HG03565 (cell line): ENCODE data around the gene KRIT1.
"Not testable (repeated sequence)": the region's sequence is repeated elsewhere in the genome, so short reads cannot be mapped to it uniquely, and the experiment has no call there.

Source experiments
- ATAC-seq: cut with Tn5 transposase; IDR thresholded peaks from one replicate; pipeline ENCODE4 v1.9.1; 2021; ENCODE audit warnings: mild to moderate bottlenecking, moderate library complexity; ENCODE audit not compliant: unreplicated experiment

KRIT1 gene

DNA sequence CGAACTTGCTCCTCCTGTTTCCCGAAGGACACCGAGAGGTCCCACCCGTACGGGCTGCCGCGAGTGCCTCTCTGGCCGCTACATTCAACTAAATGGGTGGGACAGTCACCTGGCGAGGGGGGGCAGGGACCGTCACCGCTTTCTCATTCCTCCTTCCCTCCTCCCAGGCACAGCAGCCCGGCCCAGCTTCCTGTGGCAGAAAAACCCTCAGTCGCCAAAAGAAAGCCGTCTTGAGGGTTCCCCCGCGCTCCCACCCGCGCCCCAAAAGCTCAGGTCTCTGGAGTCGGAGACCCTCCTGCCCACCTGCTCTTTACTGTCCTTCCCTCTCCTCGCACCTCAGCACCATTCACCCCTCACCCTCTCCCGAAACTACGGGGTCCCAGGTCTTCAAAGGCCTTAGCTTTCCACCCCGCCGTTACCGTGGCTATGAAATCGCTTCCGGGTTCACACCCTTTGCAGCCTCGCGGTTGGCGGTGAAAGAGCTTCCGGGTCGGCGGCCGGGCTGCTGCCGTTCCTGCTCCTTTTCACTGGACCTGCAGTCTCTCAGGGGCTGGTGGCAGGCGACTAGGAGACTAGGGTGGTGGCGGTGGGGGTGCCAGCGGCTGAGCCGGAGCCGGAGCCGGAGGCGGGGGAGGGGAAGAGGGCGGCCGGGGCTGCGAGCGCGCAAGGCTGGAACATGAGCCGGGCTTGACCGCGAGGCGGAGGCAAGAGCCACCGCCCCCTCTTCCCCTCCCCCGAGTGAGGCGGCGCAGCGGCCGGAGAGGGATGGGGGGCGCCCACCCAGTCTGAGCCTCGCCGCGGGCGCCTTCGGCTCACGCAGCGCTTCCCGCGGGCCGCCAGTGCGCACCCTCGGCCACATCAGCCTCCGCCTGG, at the start of gene KRIT1, which contains the start of gene ANKIB1:
TSS of gene KRIT1 (minus strand) at position 428 of the 873 bp plus-strand sequence. CDS start 3,779 bp downstream, outside the sequence.
TSS of gene ANKIB1 (plus strand) at position 488 of the 873 bp plus-strand sequence. CDS start 49,005 bp downstream, outside the sequence.
- peak; percentile 50 for ATAC-seq

DNA sequence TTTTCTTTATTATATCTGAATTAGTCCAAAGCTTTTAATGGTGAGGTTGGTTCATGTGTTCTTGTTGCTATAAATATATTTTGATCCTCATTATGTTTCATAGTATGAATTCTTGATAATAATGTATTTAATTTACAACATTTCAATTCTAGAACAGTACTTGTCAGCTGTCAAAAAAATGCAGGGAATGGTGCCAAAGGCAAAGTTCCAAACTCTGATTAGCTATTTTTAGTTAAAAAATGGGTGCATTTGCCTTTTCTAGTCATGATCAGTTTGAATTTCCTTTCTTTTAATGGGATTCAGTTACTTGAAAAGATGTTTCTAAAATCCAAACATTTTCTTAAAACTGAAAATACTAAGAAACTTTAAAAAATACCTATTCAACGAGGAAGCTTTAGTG, 49.7 kb upstream of the KRIT1 start:
- ATAC-seq, result no peak

DNA sequence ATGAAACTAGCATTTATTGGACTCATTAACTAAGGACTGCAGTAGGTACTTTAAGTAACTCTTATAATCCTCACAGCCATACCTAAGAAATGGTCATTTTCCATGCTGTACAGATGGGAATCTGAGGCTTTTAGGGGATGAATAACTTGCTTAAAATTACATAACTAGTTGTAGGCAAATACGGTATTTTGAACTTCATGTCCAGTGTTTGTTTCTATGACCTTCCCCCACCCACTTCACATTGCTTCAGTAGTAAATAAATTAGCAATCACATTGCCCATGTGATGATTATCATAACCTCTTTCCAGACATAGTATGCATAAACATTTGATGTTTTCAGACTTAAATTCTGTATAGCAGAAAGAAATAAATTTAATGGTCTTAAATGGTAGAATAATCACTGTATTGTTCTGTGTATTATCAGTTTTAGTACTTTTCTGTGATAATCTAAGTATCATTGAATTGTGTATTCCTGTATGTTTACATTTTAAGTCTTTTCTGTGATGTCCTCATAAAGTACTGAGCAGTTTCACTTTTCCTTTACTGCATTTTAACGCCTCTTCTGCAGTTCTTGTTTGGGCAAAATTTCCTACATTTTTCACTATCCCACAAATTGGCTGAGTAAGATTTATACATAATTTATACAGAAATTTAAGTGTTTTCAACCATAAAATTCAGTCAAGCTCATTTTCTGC, 48.3 kb upstream of the KRIT1 start:
- no peak for ATAC-seq

DNA sequence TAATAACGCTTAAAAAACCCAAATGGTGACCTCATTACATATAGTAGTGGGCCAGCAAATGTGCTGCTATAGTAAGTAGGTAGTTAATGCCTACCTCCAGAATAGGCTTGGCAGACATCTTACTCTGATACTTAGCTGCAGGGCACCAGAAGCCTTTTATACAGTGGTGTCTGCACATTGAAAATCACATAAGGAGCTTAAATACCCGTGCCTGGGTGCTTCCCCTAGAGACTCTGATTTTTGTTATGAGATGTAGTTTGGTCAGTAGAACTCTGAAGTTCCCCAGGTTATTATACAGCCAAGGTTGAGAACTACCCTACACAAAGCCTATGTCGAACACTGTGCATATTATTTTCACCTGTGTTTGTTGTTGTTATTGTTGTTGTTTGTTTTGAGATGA, 47.3 kb upstream of the KRIT1 start:
- no peak for ATAC-seq

DNA sequence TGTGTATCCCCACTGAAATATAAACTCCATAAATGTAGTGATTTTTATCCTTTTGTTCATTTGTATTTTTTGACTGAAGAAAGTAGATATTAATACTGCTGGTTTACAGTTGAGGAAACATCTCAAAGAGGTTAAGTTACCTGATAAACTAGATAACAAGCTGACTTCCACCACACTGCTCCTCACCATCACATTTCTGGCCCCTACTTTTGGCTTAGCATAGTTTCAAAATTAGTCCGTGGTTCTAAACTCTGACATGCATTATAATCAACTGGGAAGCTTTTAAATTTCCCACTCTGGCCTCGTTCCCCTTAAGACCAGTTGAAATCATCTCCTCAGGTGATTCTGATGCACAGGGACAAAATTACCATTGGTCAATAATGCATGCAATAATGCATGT, 43.6 kb upstream of the KRIT1 start:
- ATAC-seq, result no peak

DNA sequence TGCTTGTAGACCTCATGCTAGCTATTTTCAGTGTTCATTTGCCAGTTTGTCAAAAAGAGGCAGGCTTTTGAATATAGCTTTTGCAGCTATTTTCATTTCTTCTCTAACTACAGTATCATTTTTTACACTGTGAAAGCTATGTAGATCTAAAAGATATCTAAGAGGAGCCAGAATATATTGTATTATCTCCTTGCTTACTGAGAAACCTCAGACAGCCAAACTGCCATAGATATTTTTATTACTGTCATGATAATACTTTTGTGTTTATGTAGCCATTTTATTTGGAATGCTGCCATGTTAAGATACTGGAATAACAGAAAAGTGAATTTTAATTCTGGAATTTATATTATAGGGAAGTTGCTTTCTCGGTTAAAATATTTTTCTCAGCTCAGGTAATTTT, 37.2 kb upstream of the KRIT1 start:
- ATAC-seq, result no peak

DNA sequence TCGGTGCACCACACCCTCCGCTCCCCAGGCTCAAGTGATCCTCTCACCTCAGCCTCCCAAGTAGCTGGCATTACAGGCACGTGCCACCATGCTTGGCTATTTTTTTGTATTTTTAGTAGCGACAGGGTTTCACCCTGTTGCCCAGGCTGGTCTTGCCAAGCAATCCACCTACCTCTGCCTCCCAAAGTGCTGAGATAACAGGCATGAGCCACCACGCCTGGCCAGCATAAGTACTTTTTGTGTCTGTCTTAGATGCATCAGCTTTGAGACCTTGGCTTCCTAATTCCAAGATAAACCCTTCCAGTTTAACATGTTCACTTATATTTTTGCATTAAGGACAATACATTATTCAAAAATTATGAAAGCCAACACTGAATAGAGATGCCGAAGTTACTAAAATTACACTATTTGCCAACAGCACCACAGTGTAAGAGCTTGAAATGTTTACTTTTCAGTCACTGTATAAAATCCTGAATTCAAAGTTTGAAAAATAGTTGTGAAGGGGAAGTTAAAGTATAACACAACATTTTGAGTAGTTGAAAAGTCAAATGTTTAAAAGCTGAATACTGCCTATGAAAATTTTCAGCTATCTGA, 36.6 kb upstream of the KRIT1 start:
- no peak for ATAC-seq

DNA sequence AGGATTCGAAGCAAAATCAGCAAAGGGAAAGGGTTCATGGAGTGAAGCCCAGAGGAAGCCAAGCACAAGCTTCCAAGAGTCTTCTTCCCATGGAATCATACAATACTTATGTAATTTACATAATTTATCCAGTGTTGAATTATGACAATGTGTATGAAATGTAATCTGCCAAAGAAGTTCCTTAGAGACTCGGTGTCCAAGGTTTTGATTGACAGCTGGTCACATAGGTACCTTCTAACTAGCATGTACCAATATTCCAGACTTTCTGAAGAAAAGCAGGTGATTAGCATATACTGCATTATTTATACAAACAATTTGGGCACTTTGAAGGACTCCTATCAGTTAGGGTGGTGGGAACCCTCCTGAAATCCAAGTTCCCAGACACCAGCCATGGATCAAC, 35.3 kb upstream of the KRIT1 start:
- no peak for ATAC-seq

DNA sequence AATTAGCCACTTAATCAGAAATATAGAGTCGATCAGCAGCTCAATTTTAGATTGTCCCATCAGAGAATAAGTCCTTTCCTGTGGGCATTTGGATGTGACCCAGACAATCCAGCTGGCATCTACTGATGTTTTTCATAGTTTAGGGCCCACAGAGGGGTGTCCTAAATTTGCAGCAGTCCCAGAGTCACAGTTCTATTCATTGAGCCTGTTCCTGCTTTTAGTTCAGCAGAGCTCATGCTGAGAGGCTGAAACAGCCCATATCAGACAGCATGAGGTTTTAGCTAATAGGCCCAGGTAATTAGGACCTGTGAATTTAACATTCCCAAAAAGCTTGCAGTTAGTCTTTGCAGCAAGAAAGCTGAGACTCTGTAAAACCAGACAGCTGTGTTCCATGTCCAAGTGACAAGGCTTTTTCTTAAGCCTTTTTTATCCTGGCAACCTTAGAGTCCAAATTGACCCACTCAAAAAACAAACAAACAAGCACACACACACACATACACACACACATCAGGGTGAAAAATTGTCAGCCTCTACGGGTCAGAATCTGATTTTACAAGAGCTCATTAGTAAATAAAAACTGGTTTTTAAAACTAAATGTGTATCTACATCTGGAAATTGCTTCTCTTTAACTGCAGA, 33.8 kb upstream of the KRIT1 start:
- ATAC-seq, result no peak

DNA sequence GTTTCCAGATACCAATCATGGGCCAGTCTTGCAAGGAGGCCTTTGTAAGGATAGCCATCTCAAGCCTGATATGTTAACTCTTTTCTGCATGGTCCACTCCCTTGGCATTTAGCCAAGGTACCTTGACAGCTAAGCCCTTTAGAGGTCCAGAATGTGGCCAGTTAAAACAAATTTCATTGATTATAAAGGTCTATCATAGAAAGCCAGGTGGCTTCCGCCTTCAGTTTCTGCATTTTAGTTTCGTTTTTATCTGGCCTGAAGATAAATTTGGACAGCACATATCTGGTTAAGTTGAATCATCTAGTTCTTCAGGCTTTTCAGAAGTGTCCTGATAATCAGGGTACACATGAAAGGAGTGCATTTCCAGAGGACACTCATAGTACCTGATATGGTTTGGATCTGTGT, 30.7 kb upstream of the KRIT1 start:
- peak; percentile 90 for ATAC-seq

DNA sequence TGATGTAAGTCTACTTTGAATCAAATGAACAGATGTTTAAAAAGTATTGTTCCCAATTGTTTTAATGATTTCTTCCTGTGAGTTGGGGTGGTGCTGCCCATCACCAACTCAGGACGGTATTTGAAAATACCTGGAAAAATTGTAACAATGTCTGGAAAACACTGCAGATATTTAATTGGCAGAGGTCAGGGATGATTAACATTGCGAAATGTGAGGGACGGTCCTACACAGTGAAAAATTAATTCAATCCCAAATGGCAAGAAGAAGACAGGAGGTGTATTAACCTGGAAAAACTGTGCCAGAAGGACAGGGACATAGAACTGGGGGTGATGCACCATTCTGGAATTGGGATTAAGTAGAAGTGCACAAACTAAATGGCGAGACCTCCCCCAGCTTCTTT, 29.6 kb upstream of the KRIT1 start:
- no peak for ATAC-seq

DNA sequence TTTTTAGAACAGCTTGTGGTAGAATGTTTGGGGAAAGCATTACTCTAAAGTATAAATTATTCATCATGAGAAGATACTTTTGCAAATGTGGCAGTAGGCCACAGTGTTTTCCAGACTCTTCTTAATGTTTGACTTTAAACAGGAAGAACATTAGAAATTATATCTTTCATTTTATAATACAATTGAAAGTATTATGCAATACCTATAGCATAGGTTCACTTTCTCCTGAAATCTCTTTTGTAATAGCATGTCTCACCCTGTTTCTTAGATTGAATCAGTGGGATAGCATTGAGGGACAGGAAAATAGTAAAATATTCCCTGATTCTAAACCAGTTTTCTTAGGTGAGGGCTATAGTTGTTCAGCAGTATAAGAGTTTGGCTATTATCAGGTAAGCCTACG, 23.2 kb upstream of the KRIT1 start:
- no peak for ATAC-seq

DNA sequence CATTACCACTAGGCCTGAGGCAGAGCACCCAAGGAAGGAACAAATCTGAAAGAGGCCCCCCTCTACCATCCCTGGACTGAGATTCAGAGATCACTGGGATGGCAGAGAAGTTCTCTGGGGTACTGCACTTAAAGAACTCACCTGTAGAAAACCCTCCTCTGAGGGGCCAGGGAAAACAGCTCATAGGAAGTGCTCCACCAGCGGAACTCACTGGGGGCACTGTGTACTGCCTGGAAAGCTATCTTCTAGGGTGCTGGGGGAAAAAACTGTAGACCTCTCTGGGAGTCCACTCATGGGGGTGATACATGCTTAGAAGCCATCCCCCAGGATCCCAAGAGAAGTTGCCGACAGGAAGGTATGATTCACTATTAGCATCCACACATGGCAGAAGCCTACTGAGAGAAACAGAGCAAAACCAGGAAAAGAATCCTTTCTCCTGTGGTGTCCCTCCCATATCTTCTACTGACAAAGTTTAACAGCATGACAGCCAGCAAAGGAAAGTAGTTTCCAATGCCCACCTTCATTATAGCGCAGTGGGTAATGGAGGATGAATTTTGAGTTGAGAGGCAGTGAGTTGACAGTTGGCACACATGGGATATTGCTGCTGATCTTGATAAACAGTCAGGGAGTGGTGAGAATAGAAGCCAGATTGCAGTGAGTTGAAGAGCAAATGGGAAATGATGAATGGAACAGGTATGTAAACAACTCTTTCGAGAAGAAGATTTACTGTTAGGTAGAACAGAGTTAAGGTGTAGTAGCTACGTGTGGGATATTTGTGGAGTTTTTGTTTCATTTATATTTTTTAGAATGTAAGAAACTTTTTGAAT, 20.9 kb upstream of the KRIT1 start:
- ATAC-seq, result no peak

DNA sequence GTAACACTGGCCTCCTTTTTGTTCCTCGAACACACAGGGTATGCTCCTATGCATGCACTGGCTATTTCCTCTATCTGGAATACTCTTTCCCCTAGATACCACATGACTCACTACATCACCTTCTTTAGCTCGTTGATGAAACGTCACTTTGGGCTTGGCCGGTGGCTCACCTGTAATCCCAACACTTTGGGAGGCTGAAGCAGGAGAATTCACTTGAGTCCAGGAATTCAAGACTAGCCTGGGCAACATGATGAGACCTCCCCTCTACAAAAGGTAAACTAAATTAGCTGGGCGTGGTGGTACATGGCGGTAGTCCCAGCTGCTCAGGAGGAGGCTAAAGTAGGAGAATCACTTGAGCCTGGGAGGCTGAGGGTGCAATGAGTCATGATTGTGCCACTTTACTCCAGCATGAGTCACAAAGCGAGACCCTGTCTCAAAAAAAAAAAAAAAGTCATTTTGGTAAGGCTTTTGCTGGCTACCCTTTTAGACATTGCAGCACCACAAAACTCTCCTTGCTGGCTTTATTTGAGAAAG, 14.6 kb upstream of the KRIT1 start:
- ATAC-seq, result no peak

DNA sequence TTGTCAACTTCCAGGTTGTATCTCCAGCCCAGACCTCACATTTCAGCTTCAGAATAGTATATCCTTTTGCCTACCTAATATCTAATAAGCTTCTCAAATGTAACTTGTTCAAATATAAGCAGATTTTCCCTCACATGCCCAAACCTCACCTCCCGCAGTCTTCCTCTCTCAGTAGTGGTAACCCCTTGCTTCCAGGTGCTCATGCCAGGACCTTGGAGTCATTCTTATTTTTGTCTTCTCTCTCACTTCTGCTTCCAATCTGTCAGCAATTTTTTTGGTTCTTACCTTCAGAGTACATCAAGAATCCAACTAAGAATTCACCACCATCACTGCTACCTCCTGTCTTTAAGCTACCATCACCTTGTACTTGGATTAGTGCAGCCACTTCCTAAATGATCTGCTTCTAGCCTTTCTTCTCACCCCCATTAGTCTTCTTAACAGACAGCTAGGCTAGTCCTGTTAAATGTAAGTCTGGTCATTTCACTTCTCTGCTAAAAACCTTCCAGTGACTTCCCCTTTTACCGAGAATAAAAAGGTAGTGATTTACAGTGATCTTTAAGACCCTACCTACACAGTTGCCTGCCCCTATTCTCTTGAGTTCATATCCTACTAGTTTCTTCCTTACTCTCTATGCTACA, 14.0 kb upstream of the KRIT1 start:
- ATAC-seq, result no peak

DNA sequence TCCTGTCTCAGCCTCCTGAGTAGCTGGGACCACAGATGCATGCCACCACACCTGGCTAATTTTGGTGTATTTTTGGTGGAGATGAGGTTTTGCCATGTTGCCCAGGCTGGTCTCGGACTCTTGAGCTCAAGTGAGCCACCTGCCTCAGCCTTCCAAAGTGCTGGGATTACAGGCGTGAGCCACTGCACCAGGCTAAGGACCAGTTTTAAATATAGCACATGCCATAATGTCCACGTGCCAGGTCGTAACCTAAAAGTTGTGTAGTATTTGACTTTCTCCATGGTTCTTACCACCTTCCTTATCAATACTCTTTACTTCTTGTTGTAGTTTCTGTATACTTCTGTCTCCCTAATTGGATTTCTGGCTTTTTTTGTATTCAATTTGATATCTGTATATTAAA, 13.3 kb upstream of the KRIT1 start:
- ATAC-seq, result no peak

DNA sequence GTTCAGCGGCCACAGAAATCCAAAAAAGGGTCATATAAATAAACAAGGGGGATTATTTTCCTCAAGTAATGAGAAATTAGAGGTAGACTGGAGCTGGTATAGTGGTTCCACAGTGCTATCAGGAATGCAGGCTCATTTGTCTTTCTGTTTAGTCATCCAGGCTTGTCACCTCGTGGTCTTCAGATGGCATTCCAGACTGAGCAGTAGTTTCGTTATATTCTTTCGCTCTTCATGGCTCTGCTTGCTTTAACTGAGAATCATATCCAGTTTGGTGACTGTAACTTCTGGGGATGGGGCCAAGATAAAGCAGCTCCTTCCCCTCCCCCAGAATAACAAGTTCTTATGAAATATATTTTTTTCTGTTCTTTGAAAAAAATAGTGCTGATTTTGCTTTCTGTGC, 9.6 kb upstream of the KRIT1 start:
- no peak for ATAC-seq

DNA sequence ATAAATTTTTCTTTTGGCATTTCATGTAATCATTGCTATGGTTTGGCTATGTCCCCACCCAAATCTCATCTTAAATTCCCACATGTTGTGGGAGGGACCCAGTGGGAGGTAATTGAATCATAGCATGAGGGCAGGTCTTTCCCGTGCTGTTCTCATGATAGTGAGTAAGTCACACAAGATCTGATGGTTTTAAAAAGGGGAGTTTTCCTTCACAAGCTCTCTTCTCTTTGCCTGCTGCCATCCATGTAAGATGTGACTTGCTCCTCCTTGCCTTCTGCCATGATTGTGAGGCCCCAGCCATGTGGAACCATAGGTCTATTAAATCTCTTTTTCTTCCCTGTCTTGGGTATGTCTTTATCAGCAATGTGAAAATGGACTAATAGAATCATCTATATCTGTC, 9.1 kb upstream of the KRIT1 start:
- not testable (repeated sequence) for ATAC-seq

DNA sequence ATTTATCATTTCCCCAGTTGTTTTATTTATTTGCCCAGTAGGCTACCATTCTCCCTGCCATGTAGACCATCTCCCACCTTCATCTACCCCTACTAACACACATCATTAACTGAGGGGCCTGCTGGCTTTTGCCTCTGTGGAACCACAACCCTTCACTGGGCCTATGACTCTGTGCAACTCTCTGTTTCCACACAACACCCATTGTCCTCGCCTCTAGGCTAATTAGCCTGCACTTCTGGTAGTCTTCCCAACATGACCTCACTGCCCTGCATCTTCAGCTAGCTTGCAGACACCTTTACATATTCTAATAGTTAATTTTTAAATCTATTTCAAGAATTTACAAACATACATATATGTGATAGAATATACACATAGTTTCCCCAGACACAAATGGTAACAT, 7.5 kb upstream of the KRIT1 start:
- ATAC-seq, result no peak

DNA sequence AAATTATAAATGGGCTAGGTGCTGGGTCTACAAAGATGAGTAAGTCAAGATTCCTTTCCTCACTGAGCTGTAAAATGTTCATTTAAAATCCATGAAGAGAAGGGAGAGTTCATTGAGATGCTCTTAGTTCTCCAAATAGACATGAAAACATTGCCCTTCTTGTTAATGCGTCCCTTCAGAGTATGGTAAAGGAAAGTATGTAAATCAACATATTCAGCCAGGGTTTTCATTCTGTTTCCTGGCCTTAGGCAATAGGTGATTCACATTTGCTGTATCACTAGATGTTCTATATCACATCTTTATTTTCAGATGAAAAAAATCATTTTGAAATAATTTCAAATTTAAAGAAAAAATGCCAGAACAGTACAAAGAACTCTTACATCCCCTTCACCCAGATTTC, 5.5 kb upstream of the KRIT1 start:
- no peak for ATAC-seq
